Right lobe of liver (tissue), 6 donors: ENCODE data around the gene TMEM229A. TPM values are rescaled to one million over a fixed set of nuclear protein-coding genes. Genes with fewer than 3 reads are reported as not detected.

Source experiments
- ATAC-seq, 4 donors: fragments of 200-7000 bp; cut with Tn5 transposase; one replicate each; pipeline ENCODE4 v1.9.1; 2020; ENCODE audit warnings: mild to moderate bottlenecking in 4 of 4, moderate library complexity in 4 of 4
- DNase-seq, 3 donors: peaks; one replicate each; pipeline ENCODE4 v3.0.0-alpha.2; 2020
- H3K27ac ChIP-seq, 3 donors: fragments of 200-600 bp; one replicate each; pipeline ENCODE4 v1.8.0; 2022
- H3K27me3 ChIP-seq, 2 donors: fragments of 200-600 bp; one replicate each; pipeline ENCODE4 v1.8.0; 2022
- H3K36me3 ChIP-seq, 4 donors: fragments of 200-600 bp; sonication (generic) in 1 of 4; one replicate each; pipeline versions ENCODE4 v1.5.1 to v1.8.0; 2017 to 2022; ENCODE audit warnings: control low read depth in 1 of 4
- H3K4me1 ChIP-seq, 4 donors: fragments of 200-600 bp; sonication (generic) in 1 of 4; one replicate each; pipeline versions ENCODE4 v1.5.1 to v1.8.0; 2017 to 2022; ENCODE audit warnings: control low read depth in 1 of 4
- H3K4me3 ChIP-seq, 3 donors: fragments of 200-600 bp; one replicate each; pipeline ENCODE4 v1.8.0; 2022
- H3K9me3 ChIP-seq, 4 donors: fragments of 200-600 bp; sonication (generic) in 1 of 4; one replicate each; pipeline versions ENCODE4 v1.5.1 to v1.8.0; 2017 to 2022; ENCODE audit warnings: control low read depth in 1 of 4
- POLR2A ChIP-seq: fragments of 450-650 bp; IDR thresholded peaks from one replicate; pipeline ENCODE4 v1.6.1; 2017; ENCODE audit warnings: antibody characterized with exemption, mild to moderate bottlenecking
- WGBS: methylation state at CpG from one replicate; pipeline ENCODE4 v1.1.6; 2018; ENCODE audit warnings: low coverage, low lambda C conversion rate; ENCODE audit not compliant: insufficient coverage; ENCODE audit errors: missing lambda C conversion rate; 5-methylcytosine and 5-hydroxymethylcytosine counted together
- intact Hi-C, 2 donors: fragments of 100-400 bp; cut with DNase I; formaldehyde crosslinking; loops; one replicate each; pipeline versions ENCODE4 v1.11.2 to v1.14.1; 2022
- total RNA-seq, 6 experiments: library from RNA; depleted of rRNA in 2 of 6; stranded (reverse); fragments of >200 nt in 2 of 6; fragmentation: NEBNext Ultra II Directional in 3 of 6; extraction: Animal tissue kit (Norgen Biotek cat#: 25700) in 3 of 6; gene quantifications; one replicate each; pipeline versions ENCODE4 v1.1.0 to v1.2.4, GENCODE V29; 2016 to 2023
- TF ChIP-seq, protein P1 (sequence below), 4 donors: fragments of 200-600 bp in 3 of 4; fragments of 450-650 bp in 1 of 4; IDR thresholded peaks; one replicate each; pipeline versions ENCODE4 v1.5.1 to v1.8.0; 2016 to 2022; ENCODE audit warnings: antibody characterized with exemption in 4 of 4, mild to moderate bottlenecking in 2 of 4
- donor health status: DM: no; HTN: yes; CAD: no.
- donor health status: DM: no; HTN: no; CAD: no.
- donor health status: DM: no; HTN: no; CAD: no.
- donor health status: DM: no; HTN: yes; CAD: no.
- donor health status: DM: no; HTN: yes; CAD: no.

The TMEM229A gene
- total RNA-seq, 6 experiments from 2014 or later, result not detected

DNA sequence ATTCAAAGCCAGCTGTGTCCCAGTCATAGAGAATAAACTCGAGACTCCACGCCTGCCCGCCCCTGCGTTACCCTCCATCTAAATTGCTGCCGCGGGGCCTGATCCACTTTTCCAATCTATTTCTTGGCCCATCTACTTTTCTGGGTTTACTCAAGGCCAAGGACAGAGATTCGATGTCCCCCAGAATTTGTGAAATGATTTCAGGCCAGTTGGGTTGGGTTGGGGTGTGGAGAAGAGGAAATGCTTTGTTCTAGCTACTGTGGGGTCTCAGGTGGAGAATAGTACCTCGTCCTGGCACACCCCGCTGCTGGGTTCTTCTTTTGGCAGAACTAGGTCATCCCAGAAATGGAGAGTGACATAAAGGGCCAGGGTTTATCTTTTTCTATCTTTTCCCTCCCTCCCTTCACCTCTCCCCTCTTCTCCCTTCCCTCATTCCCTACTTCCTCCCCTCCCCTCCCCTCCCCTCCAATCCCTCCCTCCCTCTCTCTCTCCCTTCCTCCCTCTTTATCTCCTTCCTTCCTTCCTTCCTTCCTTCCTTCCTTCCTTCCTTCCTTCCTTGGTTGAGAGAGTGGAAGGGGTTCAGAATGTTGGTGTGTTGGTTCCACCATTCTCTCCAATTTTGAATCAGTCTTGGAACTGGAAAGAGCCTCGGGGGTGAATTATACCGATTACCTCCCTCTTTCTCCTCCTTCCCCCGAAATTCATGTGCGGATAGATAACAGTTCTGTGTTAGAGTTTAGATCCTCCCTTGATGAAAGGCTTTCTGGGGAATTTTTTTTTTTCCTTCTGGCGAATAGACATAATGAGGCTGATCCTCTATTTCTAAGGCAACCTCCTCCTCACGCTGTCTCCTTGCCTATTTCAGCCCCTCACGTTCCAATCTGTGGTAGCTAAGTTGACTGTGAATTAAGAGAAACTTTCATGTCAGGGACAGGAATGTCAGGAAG is 1.2 kb upstream of the TMEM229A start:
- intact Hi-C loops, result no loop called here
- ATAC-seq, result no peak
- 61% methylated on average over 13 of the region's 16 CpGs for WGBS
- no peaks in the 10 kb centered on the region for H3K36me3 ChIP-seq
- H3K4me1 ChIP-seq, result peaks cover 0 to 14% (median 5%) of the 10 kb centered on the region in 4 donors
- no peak for DNase-seq
- no peaks in the 10 kb centered on the region for H3K9me3 ChIP-seq
- peaks cover 0 to 18% of the 10 kb centered on the region in 2 donors for H3K27me3 ChIP-seq
- TF ChIP-seq, protein P1, sequence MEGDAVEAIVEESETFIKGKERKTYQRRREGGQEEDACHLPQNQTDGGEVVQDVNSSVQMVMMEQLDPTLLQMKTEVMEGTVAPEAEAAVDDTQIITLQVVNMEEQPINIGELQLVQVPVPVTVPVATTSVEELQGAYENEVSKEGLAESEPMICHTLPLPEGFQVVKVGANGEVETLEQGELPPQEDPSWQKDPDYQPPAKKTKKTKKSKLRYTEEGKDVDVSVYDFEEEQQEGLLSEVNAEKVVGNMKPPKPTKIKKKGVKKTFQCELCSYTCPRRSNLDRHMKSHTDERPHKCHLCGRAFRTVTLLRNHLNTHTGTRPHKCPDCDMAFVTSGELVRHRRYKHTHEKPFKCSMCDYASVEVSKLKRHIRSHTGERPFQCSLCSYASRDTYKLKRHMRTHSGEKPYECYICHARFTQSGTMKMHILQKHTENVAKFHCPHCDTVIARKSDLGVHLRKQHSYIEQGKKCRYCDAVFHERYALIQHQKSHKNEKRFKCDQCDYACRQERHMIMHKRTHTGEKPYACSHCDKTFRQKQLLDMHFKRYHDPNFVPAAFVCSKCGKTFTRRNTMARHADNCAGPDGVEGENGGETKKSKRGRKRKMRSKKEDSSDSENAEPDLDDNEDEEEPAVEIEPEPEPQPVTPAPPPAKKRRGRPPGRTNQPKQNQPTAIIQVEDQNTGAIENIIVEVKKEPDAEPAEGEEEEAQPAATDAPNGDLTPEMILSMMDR (IDR thresholded peaks at IDR 0.05), result no peak
- TF ChIP-seq POLR2A, result no peak
- H3K4me3 ChIP-seq, result no peak overlapping the region
- H3K27ac ChIP-seq, result no peak overlapping the region

DNA sequence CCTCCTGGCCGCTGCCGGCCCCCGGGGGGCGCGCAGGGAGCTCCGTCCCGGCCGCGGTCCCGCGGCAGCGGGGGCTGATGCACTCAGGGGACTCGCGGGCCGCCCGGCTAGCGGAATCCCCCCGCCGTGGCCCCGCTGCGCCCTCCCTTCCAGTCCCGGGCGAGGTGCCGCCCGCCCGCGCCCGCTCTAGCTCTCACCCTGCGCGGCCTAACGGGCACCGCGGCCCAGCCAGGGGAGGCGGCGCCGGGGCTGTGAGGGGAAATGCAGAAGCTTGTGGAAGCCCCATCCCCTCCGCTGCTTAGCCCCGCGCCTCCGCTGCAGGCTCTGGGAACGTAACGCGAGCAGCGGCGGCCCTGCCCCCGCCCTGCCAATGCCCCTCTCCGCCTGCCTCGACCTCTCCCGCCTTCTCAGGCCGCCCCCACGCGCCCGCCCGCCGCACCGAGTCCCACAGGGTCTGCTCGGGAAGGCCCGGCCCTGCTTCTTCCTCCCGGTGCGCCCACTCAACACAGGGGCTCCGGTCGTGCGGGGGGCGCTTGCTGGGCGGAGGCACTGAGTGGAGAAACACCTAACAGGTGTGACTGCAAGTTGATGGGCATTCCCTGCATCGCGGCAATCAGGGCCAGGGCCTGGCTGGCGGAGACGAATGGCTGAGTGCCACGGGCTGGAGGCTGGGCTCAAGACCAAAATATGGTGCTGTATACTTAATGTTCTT is 384 bp upstream of the TMEM229A start:
- Histone ChIP-seq H3K9me3 (no peaks in the 10 kb centered on the region), H3K4me1 (peaks cover 0 to 14% (median 5%) of the 10 kb centered on the region in 4 donors), H3K27ac (no peak overlapping the region), H3K27me3 (peaks cover 0 to 18% of the 10 kb centered on the region in 2 donors), H3K36me3 (no peaks in the 10 kb centered on the region), H3K4me3 (peak overlapping the region in 1 of 3 donors; percentile 42)
- TF ChIP-seq POLR2A, result no peak
- TF ChIP-seq, protein P1 (IDR thresholded peaks at IDR 0.05), result no peak
- DNase-seq (peak in 1 of 3 donors; percentile 53), ATAC-seq (peak; percentile 14 to 37 (median 32))
- intact Hi-C loops, result no loop called here
- WGBS, result 3% methylated on average over 6 of the region's 70 CpGs

DNA sequence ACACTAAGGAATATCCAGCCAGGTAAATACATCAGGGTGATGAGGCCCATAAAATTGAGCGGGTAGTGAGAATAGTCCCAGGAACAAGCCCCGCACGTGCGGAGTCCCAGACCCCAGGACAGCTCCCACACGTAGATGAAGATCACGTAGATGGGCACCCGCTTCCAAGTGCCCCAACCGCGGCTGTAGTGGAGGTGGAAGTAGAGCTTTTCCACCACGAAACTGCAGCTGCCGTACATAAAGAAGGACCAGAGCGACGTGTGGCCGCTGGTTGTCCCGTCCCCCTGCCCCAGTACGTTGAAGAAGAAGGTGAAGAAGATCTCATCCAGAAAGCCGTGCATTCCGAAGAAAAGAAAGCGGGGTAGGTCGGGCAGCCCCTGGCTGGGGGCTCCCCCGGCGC is 948 bp downstream of the TMEM229A start:
- Histone ChIP-seq H3K27ac (no peak overlapping the region), H3K9me3 (no peaks in the 10 kb centered on the region), H3K4me3 (peak overlapping the region; percentile 15 to 42 (median 16)), H3K27me3 (peaks cover 0 to 18% of the 10 kb centered on the region in 2 donors), H3K36me3 (no peaks in the 10 kb centered on the region), H3K4me1 (peaks cover 0 to 14% (median 5%) of the 10 kb centered on the region in 4 donors)
- TF ChIP-seq POLR2A, result no peak
- TF ChIP-seq, protein P1 (IDR thresholded peaks at IDR 0.05), result no peak
- WGBS, result 3% methylated on average over 8 of the region's 22 CpGs
- DNase-seq, result no peak
- intact Hi-C loops, result no loop called here
- no peak for ATAC-seq

DNA sequence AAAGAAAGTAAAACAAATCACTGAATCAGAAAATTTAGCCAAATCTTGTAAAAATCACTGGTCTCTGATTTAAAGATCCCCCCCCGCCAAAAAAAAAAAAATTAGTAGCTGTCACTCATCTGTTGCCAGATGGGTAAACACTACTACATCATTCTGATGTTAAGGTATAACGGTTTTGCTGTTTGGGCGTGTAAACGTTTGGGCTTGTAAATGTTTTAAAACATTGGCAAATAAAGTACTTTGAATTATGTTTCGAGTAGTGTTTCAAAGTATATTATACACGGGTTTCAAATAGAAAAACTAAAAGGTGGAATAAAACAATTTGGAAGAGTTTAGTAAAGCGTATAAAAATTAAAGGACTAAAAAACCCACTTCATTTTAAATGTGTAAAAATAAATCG is 1.5 kb downstream of the TMEM229A start:
- H3K27ac ChIP-seq, result no peak overlapping the region
- H3K4me3 ChIP-seq, result no peak overlapping the region
- TF ChIP-seq, protein P1 (IDR thresholded peaks at IDR 0.05), result no peak
- TF ChIP-seq POLR2A, result no peak
- WGBS, result 24% methylated on average over 8 of the region's 8 CpGs
- peaks cover 0 to 18% of the 10 kb centered on the region in 2 donors for H3K27me3 ChIP-seq
- DNase-seq (no peak), ATAC-seq (no peak)
- no peaks in the 10 kb centered on the region for H3K9me3 ChIP-seq
- H3K36me3 ChIP-seq, result no peaks in the 10 kb centered on the region
- intact Hi-C loops, result no loop called here
- H3K4me1 ChIP-seq, result peaks cover 0 to 14% (median 5%) of the 10 kb centered on the region in 4 donors
